IgD-negative memory B cell (primary cell): ENCODE results near the gene RPIA. TPM values are rescaled to one million over a fixed set of nuclear protein-coding genes. Genes with fewer than 3 reads are reported as not detected.
"Not testable (repeated sequence)": the region's sequence is repeated elsewhere in the genome, so short reads cannot be mapped to it uniquely, and the experiment has no call there.

Source experiments
- H3K27ac Mint-ChIP-seq, 3 donors: one replicate each; pipeline ENCODE4 v1.8.0; 2020 to 2022; ENCODE audit warnings: mild to moderate bottlenecking in 3 of 3, mixed read lengths in 3 of 3, moderate library complexity in 1 of 3
- H3K27me3 Mint-ChIP-seq: one replicate; pipeline ENCODE4 v1.8.0; 2021; ENCODE audit warnings: mixed read lengths
- H3K36me3 Mint-ChIP-seq: one replicate; pipeline ENCODE4 v1.8.0; 2020; ENCODE audit warnings: mild to moderate bottlenecking, mixed read lengths
- H3K4me1 Mint-ChIP-seq, 3 donors: one replicate each; pipeline ENCODE4 v1.8.0; 2020 to 2022; ENCODE audit warnings: mixed read lengths in 3 of 3, mild to moderate bottlenecking in 1 of 3
- H3K4me3 Mint-ChIP-seq, 4 donors: one replicate each; pipeline ENCODE4 v1.8.0; 2020 to 2022; ENCODE audit warnings: mild to moderate bottlenecking in 4 of 4, mixed read lengths in 4 of 4, moderate library complexity in 3 of 4
- H3K9me3 Mint-ChIP-seq, 3 donors: one replicate each; pipeline ENCODE4 v1.8.0; 2020 to 2021; ENCODE audit warnings: mixed read lengths in 3 of 3, mild to moderate bottlenecking in 1 of 3
- polyA plus RNA-seq: library from polyadenylated mRNA; unstranded; fragments of 300-500 nt; fragmentation: Illumina TruSeq; gene quantifications from one replicate; pipeline ENCODE4 v1.2.3, GENCODE V29; 2021

Gene RPIA
- polyA plus RNA-seq, 1 donor from 2014 or later, result 42.7 TPM

DNA sequence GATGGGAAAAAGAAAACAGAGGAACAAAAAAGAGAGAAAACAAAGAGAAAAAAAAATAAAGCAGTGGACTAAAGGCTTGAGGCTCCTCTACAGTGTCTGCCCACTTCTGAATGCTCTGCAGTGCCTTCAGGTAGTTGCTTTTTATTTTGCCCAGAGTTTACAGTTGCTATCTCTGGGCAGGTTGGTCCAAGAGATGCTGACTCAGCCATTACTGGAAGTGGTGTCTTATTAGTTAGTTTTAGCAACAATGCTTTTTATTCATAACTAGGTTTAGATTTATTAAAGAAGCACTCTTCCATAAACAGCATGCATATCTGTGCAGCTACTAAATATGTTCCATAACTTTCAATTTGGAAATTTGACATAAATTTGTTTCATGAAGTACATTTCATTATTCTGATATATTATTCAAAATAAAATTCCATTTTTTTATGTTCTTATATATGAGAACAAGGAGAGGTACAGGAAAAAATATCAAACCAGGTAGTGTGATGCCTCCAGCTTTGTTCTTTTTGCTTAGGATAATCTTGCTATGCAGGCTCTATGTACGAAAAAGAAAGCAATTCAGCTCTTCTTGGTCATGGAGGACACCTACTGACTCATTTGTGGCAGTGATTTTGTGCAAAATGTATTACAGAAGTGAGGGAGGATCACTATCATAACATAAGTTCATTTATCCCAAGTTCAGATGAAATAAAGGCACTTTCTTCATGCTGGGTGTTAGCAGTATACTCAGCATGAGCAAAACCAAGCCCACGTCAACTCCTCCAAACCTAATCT lies 69.5 kb downstream of the RPIA start:
- H3K4me3 Mint-ChIP-seq, result no peak overlapping the region
- peaks cover 9% of the 10 kb centered on the region for H3K27me3 Mint-ChIP-seq
- H3K36me3 Mint-ChIP-seq, result peaks cover 2% of the 10 kb centered on the region
- H3K4me1 Mint-ChIP-seq, result peaks cover 4 to 6% (median 6%) of the 10 kb centered on the region in 3 donors
- no peak overlapping the region for H3K27ac Mint-ChIP-seq
- H3K9me3 Mint-ChIP-seq, result peaks cover 6 to 9% (median 6%) of the 10 kb centered on the region in 3 donors

DNA sequence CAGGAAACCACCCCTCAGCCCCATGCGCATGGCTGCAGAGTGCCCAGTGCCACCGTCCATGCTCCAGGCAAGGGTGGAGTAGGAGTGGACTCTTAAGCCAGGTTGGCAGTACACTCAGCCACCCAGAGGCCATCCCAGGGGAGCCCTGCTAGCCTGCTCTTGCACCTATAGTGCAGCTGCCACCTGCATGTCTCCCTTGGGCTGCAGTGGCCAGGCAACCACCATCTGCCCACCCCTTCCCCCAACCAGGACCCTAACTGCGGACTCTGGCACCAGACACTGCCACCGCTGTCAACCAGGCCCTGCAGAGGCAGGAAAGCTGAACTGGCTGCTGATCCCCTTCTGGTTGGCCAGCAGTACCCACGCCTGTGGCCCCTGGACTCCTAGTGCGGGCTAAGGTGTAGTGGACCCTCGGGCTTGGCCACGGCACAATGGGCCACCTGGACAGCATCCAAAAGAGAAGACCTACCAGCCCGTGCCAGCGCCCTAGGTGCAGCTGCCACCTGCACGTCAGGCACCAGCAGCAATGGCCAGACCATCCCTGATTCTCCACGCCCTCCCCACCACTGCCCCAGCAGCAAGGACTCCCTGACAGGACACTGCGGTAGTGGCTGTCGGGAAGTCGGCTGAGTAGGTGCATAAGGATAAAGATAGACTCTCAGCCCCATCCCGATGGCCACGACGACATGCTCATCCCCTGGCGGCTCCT lies 72.8 kb downstream of the RPIA start:
- Mint-ChIP-seq H3K36me3 (no peaks in the 10 kb centered on the region), H3K27me3 (peaks cover 9% of the 10 kb centered on the region), H3K27ac (peak overlapping the region in 1 of 3 donors; percentile 5), H3K4me1 (peaks cover 4 to 7% (median 6%) of the 10 kb centered on the region in 3 donors), H3K9me3 (peaks cover 0 to 3% (median 1%) of the 10 kb centered on the region in 3 donors), H3K4me3 (peak overlapping the region; percentile 25 to 71 (median 50))

DNA sequence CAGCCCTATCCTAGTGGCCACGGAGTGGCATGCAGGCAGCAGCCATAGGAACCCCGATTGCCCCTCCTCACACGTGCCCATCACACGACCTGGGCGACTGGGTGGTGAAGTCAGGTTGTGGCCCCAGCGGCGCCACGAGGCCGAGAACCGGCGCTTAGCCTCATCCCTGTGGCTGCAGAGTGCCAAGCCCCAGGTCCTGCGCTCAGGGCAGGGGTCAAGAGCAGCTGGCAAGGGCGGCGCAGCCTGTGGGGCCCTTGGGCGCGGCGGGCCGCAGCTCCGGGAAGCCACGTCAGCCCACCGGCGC lies 73.3 kb downstream of the RPIA start:
- peak overlapping the region in 1 of 3 donors; percentile 5 for H3K27ac Mint-ChIP-seq
- H3K4me3 Mint-ChIP-seq, result peak overlapping the region; percentile 25 to 71 (median 50)
- peaks cover 9% of the 10 kb centered on the region for H3K27me3 Mint-ChIP-seq
- peaks cover 0 to 3% (median 1%) of the 10 kb centered on the region in 3 donors for H3K9me3 Mint-ChIP-seq
- H3K36me3 Mint-ChIP-seq, result no peaks in the 10 kb centered on the region
- peaks cover 4 to 7% (median 6%) of the 10 kb centered on the region in 3 donors for H3K4me1 Mint-ChIP-seq

DNA sequence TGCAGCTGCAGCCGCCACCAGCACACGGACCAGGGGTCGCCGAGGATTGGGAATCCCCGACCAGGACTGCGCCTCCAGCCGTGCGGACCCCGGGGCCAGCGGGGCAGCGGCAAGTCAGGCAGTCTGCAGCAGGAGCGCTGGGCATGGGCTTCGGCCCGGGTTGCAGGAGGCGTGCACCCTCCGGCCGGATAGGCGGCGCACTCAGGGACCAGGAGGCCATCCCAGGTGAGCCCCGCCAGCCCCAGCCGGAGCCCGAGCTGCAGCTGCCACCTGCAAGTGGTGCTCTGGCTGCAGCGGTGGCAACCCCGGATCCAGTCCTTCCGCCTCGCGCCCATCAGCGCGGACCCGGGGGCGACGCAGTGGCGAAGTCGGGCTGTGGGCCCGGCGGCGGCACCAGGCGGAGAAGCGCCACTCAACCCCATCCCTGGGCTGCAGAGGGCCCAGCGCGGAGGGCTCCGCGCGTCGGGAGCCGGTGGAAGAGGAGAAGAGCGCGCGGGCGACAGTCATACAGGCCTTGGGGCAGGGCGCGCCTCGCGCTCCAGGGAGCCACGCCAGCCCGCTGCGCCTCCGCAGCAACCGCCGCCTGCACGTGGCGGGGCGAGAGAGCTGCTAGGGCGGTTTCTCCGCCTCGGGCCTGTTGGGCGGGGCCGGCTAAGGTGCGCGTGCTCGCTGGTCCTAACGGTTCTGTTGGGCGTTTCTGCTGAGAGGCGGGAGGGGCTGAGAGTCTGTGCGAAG lies 73.8 kb downstream of the RPIA start:
- H3K4me1 Mint-ChIP-seq, result peaks cover 4 to 7% (median 6%) of the 10 kb centered on the region in 3 donors
- no peaks in the 10 kb centered on the region for H3K36me3 Mint-ChIP-seq
- peaks cover 0 to 1% (median 0%) of the 10 kb centered on the region in 3 donors for H3K9me3 Mint-ChIP-seq
- peak overlapping the region; percentile 76 to 92 (median 85) for H3K27ac Mint-ChIP-seq
- peak overlapping the region; percentile 83 to 96 (median 93) for H3K4me3 Mint-ChIP-seq
- H3K27me3 Mint-ChIP-seq, result peaks cover 9% of the 10 kb centered on the region

DNA sequence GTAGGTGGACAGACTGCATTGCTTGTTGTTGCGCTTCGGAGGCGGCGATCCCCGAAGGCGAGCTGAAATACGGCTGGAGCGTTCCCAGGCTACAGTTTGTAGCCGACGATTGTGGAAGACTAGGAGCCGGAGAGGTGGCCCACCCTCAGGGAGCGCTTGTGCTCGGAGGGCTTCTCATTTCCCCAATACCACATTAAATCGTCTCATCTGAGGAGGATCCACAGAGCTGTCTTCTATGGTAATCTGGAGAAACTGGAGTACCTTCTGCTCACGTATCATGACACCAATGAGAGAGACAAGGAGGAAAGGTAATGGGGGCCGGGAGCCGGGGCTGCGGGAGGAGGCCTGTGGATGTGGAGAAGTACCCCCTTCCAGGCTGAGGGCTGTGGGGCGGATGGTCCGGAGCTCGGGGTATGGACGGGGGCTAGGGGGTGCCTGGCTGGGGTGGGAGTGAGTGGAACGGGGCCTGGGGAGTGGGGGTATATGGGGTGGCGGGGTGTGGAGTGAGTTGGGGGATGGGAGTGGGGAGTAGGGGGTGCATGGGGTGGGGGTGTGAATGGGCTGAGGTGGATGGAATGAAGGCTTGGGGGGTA lies 74.5 kb downstream of the RPIA start:
- H3K9me3 Mint-ChIP-seq, H3K36me3 Mint-ChIP-seq, H3K27me3 Mint-ChIP-seq, H3K4me1 Mint-ChIP-seq: not testable (repeated sequence)
- Mint-ChIP-seq H3K27ac (peak overlapping the region; percentile 76 to 92 (median 85)), H3K4me3 (peak overlapping the region; percentile 83 to 96 (median 93))

DNA sequence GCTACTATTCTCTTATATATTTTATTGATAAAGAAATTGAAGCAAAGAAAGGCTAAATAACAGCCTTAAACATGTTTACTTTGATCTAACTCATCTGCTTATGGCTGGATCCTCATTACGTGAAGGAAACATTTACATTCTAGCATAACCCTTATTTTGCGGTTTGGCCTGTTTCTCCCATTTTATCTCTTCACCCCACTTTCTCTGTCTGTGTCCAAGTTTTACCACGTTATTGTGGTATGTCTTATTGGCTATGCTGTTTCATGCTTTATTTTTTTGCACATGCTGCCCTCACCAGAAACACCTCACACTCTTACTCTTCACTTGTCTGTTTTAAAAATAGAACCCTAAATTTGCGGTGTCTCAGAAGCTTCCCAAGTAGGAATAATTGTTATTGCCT lies 78.5 kb downstream of the RPIA start:
- no peak overlapping the region for H3K4me3 Mint-ChIP-seq
- H3K9me3 Mint-ChIP-seq, result no peaks in the 10 kb centered on the region
- H3K27ac Mint-ChIP-seq, result no peak overlapping the region
- no peaks in the 10 kb centered on the region for H3K36me3 Mint-ChIP-seq
- H3K27me3 Mint-ChIP-seq, result peaks cover 7% of the 10 kb centered on the region
- peaks cover 1 to 6% (median 5%) of the 10 kb centered on the region in 3 donors for H3K4me1 Mint-ChIP-seq

DNA sequence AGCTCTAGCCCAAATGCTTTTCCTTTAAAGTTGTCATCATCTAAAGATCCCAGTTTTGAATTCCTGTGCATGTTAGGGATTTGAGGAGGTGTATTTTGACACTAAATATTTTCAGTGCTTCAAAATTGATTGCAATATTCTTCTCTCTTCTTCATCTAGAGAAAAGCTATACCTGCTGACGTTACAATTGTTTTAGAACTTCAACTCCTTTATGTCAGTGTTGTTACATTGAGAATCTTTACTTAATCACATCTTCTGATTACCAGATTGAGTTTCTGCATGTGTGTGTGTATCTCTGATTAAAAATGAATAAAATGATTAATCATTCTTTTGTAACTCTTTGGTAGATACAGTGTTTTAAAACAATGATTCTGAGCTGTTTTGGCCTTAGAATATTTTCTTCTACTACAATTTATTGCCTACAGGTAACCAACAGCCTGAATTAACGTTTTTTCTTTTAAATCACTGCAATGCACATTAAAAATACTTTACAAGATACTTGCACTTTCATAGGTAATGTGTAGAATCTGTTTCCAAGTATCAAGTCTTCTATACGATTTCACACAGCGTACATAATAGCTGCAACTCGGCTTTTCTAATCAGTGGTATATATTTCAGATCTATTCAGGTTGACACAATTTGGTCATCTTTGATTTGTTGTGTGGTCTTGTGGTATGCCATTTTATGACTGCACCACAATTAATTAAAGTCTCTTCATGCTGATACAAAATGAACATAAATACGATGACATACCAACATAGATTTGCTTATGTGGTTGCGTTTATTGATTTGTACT lies 82.0 kb downstream of the RPIA start:
- not testable (repeated sequence) for H3K27me3 Mint-ChIP-seq, H3K4me1 Mint-ChIP-seq, H3K4me3 Mint-ChIP-seq, H3K9me3 Mint-ChIP-seq, H3K27ac Mint-ChIP-seq, H3K36me3 Mint-ChIP-seq

DNA sequence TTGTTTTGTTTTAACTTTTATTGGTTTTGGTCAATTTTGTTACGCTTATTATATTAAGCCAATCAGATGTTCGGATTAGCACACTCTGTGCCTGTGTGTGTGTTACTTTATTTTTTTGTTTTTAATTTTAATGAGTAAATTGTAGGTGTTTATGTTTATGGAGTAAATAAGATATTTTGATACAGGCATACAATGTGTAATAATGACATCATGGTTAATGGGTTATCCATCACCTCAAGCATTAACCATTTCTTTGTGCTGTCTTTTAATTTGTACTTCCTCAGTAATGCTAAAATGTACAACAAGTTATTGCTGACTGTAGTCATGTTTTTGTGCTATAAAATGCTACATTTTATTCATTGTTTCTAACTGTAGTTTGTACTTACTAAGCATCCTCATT lies 97.7 kb downstream of the RPIA start:
- H3K9me3 Mint-ChIP-seq, H3K4me1 Mint-ChIP-seq, H3K4me3 Mint-ChIP-seq, H3K27ac Mint-ChIP-seq, H3K27me3 Mint-ChIP-seq, H3K36me3 Mint-ChIP-seq: not testable (repeated sequence)

DNA sequence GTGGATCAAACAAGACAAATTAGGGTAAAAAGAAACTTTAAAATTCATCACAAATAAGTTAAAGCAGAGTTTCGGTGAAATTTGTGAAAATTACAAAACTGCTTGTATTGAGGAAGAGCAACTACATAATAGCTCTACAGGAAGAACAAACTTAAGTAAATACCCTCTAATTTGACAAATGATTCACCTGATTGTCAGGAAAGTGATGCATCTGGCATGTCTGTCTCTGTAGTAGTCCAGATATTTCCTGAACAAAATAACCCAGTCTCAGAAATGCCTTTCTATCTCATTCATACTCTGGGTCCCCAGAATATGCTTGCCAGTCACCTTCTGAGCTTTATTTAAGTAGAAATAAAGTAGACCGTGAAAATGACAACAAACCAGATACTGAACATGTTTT lies 104.5 kb downstream of the RPIA start:
- not testable (repeated sequence) for H3K4me3 Mint-ChIP-seq, H3K36me3 Mint-ChIP-seq, H3K4me1 Mint-ChIP-seq, H3K27me3 Mint-ChIP-seq, H3K9me3 Mint-ChIP-seq, H3K27ac Mint-ChIP-seq

DNA sequence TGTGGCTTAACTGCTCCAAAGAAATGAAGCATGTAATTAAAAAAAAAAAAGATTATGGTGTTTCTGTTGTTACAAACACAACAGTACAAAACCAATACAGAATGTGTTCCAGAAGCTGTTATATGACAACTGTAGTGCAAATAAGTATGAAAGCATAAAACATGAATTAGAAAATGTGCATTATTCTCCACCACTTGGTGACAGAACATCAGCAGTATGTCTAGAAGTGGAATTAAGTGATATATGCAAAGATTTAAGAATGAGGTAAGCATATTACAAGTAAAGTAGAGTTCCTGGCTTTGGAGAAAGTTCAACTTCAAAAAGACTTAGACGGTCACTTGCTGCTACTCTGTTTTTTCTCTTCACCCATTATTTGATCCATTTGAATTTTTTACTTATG lies 105.0 kb downstream of the RPIA start:
- not testable (repeated sequence) for H3K9me3 Mint-ChIP-seq, H3K4me1 Mint-ChIP-seq, H3K27ac Mint-ChIP-seq, H3K27me3 Mint-ChIP-seq, H3K36me3 Mint-ChIP-seq, H3K4me3 Mint-ChIP-seq

DNA sequence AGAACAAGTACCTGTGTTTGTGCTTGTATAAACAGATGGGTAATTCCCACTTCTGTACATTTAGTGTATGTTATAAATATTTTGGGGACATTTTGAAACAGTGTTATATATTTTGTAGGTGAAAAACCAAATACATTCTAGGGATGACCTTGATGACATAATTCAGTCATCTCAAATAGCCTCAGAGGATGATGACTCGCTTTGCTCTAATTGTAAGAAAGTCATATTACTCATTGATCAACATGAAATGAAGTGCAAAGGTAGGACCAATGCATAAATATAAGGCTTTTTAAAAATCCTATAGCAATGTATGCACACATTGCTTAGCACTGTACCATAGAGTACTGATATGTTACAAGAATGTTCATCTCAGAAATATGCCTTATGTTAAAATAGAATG lies 105.7 kb downstream of the RPIA start:
- H3K27me3 Mint-ChIP-seq, H3K9me3 Mint-ChIP-seq, H3K36me3 Mint-ChIP-seq, H3K27ac Mint-ChIP-seq, H3K4me1 Mint-ChIP-seq, H3K4me3 Mint-ChIP-seq: not testable (repeated sequence)

Other genes with a start within 250 kb of the RPIA start
- gene FOXI3, start 239.0 kb upstream of the RPIA start, polyA plus RNA-seq, result not detected
- 35.1 TPM for gene EIF2AK3, start 64.2 kb upstream of the RPIA start, polyA plus RNA-seq